ENCODE results near the gene IGFLR1.

Gene IGFLR1

GRCh38 chr19:35768082-35768421 lies 25.8 kb upstream of the IGFLR1 start:
- no peak overlapping the region for H3K27ac ChIP-seq
- H3K4me3 ChIP-seq (ENCODE audit: low read depth in 1 of 2, low read length in 1 of 2): no peak overlapping the region
- H3K4me1 ChIP-seq (ENCODE audit: control insufficient read depth in 1 of 2, insufficient read depth in 1 of 2, low read depth in 1 of 2, low read length in 1 of 2): no peaks in the 10 kb centered on the region
- peaks cover 45% of the 10 kb centered on the region for H3K36me3 ChIP-seq
- TF ChIP-seq CTCF (IDR thresholded peaks at IDR 0.05): no peak
- no peaks in the 10 kb centered on the region for H3K9me3 ChIP-seq
- no peaks in the 10 kb centered on the region for H3K27me3 ChIP-seq

- Histone ChIP-seq H3K36me3 (peaks cover 45% of the 10 kb centered on the region), H3K4me1 (ENCODE audit: control insufficient read depth in 1 of 2, insufficient read depth in 1 of 2, low read depth in 1 of 2, low read length in 1 of 2) (no peaks in the 10 kb centered on the region), H3K4me3 (ENCODE audit: low read depth in 1 of 2, low read length in 1 of 2) (no peak overlapping the region), H3K27ac (no peak overlapping the region), H3K27me3 (no peaks in the 10 kb centered on the region), H3K9me3 (no peaks in the 10 kb centered on the region)
- no peak for TF ChIP-seq CTCF (IDR thresholded peaks at IDR 0.05)
Measured at GRCh38 chr19:35767288-35768081, 25.2 kb upstream of the IGFLR1 start.

GRCh38 chr19:35766571-35767104 lies 24.4 kb upstream of the IGFLR1 start:
- Histone ChIP-seq H3K4me1 (ENCODE audit: control insufficient read depth in 1 of 2, insufficient read depth in 1 of 2, low read depth in 1 of 2, low read length in 1 of 2) (no peaks in the 10 kb centered on the region), H3K27ac (no peak overlapping the region), H3K27me3 (no peaks in the 10 kb centered on the region), H3K9me3 (no peaks in the 10 kb centered on the region), H3K36me3 (peaks cover 52% of the 10 kb centered on the region), H3K4me3 (ENCODE audit: low read depth in 1 of 2, low read length in 1 of 2) (no peak overlapping the region)
- no peak for TF ChIP-seq CTCF (IDR thresholded peaks at IDR 0.05)

- no peak for TF ChIP-seq CTCF (IDR thresholded peaks at IDR 0.05)
- Histone ChIP-seq H3K4me3 (ENCODE audit: low read depth in 1 of 2, low read length in 1 of 2) (no peak overlapping the region), H3K27ac (no peak overlapping the region), H3K4me1 (ENCODE audit: control insufficient read depth in 1 of 2, insufficient read depth in 1 of 2, low read depth in 1 of 2, low read length in 1 of 2) (no peaks in the 10 kb centered on the region), H3K27me3 (no peaks in the 10 kb centered on the region), H3K36me3 (peaks cover 59% of the 10 kb centered on the region), H3K9me3 (no peaks in the 10 kb centered on the region)
Measured at GRCh38 chr19:35764432-35765315, 22.4 kb upstream of the IGFLR1 start.

- H3K36me3 ChIP-seq: peaks cover 34% of the 10 kb centered on the region
- no peak for TF ChIP-seq CTCF (IDR thresholded peaks at IDR 0.05)
- peaks cover 17% of the 10 kb centered on the region for H3K27me3 ChIP-seq
- no peaks in the 10 kb centered on the region for H3K9me3 ChIP-seq
- peaks cover 24% of the 10 kb centered on the region in 2 experiments for H3K4me1 ChIP-seq (ENCODE audit: control insufficient read depth in 1 of 2, insufficient read depth in 1 of 2, low read depth in 1 of 2, low read length in 1 of 2)
- no peak overlapping the region for H3K27ac ChIP-seq
- no peak overlapping the region for H3K4me3 ChIP-seq (ENCODE audit: low read depth in 1 of 2, low read length in 1 of 2)
Measured at GRCh38 chr19:35760711-35761349, 18.6 kb upstream of the IGFLR1 start.

All from neutrophil (primary cell).